HG03460 (cell line): ENCODE data around the gene AARS1.
"Not testable (repeated sequence)": the region's sequence is repeated elsewhere in the genome, so short reads cannot be mapped to it uniquely, and the experiment has no call there.

Experiments used
- ATAC-seq: cut with Tn5 transposase; IDR thresholded peaks from one replicate; pipeline ENCODE4 v1.9.1; 2021; ENCODE audit not compliant: unreplicated experiment

The AARS1 gene

DNA sequence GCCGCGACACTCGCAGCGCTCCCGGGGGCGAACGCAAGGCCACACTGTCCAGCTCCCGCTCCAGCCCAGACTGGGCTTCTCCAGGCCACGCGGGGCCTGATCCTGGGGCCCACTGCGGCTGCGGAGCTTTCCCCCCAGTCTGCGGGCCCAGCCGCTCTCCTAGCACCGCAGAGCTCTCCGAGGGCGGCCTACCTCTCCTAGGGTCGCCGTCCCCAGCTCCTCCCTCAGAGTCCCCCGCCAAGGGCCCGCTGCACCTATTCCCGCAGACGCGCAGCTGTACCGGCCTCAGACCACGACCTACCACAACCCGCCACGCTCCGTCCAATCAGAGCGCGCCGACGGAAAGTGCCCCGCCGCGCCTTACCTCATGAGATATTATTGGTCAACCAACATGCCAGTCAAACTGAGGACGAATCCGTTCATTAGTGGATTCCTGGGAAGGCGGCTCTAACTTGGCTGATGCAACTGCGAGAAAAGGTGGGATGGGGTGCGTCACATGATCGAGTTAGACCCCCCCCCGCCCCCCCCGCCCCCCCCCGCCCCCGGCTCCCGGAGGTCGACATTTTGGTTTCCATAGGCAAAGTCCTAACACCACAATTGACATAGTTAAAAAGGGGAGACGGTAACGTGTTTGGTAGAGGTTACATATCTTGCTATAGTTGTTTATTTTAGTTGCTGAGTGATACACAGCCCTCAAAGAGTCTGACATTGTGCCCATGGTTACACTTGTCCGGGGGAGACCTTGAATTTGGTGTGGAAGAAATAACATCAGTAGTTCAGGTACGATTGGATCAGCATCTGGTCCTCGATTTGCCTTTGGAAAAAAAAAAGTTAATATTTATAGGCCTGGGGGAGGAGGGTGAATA, at the start of gene AARS1:
Gene AARS1 (minus strand): TSS at position 278 of the 866 bp plus-strand sequence. CDS start 6,743 bp downstream, outside the sequence.
- peak; percentile 97 for ATAC-seq

DNA sequence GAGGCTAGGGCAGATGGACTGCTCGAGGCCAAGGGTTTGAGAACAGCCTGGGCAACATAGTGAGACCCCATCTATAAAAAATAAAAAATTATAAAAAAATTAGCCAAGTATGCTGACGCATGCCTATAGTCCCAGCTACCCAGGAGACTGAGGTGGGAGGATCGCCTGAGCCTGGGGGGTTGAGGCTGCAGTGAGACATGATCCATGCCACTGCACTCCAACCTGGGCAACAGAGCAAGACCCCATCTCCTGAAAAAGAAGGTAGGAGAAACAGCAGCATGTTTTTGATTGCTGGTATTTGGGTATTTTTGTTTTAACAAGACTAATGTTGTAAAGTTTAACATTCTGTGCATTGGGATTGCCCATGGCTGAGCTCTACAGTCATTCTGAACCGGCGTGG, 48.5 kb upstream of the AARS1 start:
- no peak for ATAC-seq

DNA sequence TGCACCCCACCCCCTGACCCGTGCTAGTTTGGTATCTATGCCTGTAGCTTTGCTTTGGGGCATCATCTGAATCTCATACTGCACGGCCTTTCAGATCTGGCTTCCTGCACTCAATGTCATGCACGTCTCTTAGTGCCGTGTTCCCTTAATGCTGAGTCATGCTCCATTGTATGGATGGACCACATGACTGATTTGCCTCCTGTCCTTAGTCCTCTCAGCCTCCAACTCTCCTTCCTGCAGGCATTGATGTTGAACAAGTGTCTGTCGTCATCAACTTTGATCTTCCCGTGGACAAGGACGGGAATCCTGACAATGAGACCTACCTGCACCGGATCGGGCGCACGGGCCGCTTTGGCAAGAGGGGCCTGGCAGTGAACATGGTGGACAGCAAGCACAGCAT, 43.4 kb upstream of the AARS1 start:
- not testable (repeated sequence) for ATAC-seq

DNA sequence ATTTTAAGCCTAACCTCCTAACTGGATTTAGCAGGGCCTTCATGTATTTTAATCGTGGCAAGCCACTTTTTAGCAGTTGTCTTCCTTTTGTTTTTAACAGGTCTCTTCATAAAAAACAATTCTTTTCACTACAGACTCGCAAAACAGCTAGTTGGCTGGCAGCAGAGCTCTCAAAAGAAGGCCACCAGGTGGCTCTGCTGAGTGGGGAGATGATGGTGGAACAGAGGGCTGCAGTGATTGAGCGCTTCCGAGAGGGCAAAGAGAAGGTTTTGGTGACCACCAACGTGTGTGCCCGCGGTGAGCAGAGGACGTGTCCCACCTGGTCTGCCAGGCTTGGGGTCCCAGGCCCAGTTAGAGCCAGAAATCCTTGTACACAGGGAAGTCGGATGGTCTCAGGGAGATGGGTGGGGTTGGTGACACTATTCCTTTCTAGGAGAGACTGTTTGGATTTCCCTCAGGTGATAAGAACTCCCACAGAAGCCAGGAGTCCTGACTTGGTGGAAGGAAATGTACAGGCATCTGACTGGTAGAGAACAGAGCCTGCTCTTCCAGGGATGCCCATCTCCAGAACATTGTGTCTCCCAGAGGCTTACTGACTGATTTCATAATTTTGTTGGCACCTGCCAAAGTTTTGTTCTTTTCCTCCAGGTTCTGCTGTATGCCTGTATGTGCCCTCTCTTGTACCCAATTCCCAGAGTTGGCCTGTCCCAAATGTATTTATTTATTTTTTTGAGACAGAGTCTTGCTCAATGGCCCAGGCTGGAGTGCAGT, 42.5 kb upstream of the AARS1 start:
- ATAC-seq, result no peak

DNA sequence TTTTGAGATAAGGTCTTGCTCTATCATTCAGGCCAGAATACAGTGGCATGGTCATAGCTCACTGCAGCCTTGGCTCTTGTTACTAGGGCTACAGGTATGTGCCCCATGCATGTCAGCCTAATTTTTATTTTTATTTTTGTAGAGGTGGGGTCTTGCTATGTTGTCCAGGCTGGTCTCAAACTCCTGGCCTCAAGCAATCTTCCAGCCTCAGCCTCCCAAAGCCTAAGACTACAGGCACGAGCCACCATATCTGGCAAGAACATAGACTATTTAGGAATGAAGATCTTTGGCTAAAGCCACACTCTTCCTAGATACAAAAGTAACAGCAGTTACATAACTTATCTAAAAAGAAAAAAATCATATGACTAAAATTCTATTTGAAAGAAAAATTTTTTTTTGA, 41.8 kb upstream of the AARS1 start:
- no peak for ATAC-seq

DNA sequence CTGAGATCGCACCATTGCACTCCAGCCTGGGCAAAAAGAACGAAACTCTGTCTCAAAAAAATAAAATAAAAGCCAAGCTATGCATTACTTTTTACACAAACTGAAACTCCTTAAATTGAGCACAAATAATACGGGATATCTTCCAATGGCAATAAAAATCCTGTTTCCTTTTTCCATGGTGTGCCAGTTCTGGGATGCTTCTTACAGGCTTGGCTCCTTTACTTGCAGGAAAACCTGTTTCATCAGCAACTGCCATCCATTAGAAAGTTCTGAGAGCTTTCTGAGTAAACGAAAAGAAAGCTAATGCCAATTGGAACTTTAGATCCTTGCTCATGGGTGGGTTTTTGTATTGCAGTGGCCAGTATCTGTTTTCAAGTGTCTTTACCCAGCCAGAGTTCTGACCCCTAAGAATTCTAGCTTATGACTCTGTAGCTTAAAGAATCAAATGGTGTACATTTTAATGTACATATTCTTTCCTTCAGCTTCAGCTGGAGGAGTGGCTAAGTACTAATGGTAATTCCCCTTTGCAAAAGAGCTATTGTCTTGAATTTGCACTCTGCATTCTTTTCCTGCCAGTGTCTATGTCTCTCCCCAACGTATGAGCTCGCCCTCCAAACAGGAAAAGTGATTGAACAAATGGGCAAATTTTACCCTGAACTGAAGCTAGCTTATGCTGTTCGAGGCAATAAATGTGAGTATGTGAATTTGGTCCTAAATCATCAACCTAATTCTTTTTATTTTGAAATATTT, 35.9 kb upstream of the AARS1 start:
- ATAC-seq, result no peak

DNA sequence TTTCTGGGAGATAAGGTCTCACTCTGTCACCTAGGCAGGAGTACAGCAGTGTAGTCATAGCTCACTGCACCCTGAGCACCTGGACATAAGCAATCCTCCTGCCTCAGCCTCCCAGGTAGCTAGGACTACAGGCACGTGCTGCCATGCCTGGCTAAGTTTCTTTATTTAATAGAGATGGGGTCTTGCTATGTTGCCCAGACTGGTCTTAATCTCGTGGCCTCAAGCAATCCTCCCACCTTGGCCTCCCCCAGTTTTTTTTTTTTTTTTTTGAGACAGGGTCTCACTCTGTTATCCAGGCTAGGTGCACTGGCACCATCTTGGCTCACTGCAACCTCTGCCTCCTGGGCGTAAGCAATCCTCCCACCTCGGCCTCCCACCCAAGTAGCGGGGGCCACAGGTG, 30.8 kb upstream of the AARS1 start:
- ATAC-seq, result no peak

DNA sequence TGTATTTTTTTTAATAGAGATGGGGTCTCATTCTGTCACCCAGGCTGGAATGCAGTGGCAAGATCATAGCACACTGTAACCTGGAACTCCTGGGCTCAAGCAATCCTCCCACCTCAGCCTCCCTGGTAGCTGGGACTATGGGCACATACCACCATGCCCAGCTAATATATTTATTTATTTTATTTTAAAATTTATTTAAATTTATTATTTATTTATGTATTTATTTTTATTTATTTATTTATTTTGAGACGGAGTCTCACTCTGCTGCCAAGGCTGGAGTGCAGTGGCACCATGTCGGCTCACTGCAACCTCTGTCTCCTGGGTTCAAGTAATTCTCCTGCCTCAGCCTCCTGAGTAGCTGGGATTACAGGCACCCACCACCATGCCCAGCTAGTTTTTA, 18.4 kb upstream of the AARS1 start:
- not testable (repeated sequence) for ATAC-seq

DNA sequence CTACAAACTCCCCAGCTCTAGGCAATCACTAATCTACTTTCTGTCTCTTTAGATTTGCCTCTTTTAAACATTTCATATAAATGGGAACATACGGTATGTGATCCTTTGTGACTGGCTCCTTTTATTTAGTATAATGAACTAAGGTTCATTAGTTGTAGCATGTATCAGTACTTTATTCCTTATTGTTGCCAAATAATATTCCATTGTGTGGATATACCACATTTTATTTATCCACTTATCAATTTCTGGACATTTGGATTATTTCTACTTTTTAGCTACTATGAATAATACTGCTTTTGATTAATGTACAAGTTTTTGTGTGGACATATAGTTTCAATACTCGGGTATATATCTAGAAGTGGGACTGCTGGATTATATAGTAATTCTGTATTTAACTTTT, 17.6 kb upstream of the AARS1 start:
- ATAC-seq, result no peak

DNA sequence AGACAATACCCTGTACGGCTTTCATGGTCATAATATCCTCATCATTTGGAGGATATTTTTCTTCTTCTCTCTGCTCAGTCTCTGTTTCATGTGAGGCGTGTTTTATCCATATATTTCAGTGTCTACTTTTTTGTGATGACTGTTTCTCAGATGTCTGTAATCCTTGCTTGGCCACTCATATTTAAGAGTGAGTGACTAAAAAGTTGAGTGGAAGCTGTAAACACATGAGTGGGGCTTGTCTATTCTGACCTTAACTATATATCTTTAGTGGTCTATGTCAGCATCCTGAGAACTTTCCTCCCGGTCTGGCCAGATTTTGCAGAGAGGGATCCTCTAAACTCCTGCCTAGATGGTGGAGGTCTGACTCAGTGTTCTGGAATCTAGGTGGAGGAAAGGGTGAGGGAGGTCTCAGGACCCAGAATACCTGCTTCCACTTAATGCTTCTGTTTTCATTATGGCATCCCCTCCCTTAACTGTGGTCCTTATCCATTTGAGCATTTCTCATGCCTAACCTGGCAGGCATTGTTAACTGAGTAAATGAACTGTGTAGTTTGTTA, 15.7 kb upstream of the AARS1 start:
- ATAC-seq, result no peak

DNA sequence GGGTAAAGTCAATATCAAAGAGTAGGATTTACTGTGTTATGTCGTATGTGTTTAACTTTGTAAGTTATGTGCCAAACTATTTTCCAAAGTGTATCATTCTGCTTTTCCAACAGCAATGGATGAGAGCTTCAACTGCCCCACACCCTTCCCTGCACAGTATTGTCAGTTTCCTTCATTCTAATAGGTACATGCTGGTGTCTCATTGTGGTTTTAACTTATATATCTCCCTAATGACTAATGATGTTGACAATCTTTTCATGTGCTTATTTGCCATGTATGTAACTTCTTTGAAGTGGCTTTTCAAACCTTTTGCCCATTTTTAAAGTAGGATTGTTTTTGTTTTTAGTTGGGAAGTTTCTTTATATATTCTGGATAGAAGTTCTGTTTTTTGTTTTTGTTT, 13.4 kb upstream of the AARS1 start:
- ATAC-seq, result no peak

DNA sequence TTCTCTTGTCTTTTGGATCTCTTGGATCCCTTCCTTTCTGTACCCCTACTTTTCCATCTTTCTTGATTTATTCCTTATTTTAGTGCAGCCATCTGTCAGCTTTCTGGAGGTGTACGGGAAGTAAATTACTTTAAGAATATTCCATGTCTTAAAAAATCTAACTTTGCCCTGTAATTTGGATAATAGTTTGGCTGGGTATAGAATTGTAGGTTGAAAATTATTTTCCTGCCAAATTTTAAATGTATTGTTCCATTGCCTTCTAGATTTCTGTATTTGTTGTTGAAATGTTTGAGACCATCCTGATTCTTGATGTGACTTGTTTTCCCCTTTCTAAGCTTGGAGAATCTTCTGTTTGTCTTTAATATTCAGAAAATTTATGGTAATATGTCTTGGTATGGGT, 11.8 kb upstream of the AARS1 start:
- no peak for ATAC-seq

DNA sequence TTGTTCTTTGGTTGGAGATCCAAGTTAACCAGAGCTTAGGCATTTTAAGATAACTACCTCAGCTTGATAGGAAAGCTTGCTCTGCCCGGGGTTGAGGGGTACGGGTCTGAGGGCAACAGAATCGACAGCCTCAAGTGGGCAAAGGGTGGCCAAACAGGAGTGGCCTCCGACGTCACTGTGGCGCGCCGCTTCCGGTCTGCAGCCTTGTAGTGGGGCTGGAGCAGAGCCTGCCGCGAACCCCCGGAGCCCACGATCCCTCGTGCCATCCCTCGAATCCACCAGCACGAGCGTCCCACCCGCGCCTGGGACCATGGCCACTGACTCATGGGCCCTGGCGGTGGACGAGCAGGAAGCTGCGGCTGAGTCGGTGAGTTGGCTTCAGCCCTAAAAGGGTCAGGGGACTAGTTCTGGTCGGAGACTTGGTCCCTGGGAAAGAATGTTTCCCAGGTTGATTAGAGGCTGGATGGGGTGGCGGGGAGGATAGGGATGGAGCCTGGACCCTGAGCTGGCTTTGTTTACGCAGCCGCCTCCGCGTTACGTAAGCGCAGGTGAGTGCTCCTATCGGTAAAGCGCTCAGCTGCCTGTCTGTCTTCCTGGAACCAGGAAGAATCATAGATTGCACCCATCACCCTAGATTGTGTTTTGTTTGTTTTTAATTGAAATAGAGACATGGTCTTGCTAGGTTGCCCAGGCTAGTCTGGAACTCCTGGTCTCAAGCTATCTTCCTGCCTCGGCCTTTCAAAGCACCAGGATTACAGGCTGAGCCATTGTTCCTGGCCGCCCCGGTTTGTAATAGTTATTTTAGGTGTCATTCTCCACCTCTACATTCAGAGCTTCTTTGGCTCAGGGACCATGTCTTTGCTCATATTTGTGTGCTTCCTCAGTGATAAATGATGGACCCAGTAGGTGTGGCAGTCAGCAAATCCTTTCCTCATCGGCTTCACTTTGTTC, 10.0 kb upstream of the AARS1 start, which contains the start of gene DDX19B:
Gene DDX19B (plus strand): TSS at position 199 of the 951 bp plus-strand sequence. CDS start 112 bp downstream, at position 311.
- ATAC-seq, result peak; percentile 78

DNA sequence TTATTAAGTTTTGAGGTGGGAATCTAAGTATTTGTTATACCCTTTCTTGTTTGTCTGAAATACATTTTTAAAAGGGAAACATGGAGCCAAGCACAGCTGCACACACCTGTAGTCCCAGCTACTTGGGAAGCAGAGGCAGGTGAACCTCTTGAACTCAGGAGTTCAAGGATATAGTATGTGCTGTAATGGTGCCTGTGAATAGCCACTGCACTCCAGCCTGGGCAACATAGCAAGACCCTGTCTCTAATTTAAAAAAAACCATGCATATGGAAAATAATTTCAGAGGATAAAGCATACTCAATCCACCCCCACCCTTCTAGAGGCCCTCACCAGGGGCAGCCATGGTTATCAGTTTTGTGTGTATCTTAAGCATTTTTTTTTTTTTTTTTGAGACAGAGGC, 6.3 kb upstream of the AARS1 start:
- ATAC-seq, result no peak

DNA sequence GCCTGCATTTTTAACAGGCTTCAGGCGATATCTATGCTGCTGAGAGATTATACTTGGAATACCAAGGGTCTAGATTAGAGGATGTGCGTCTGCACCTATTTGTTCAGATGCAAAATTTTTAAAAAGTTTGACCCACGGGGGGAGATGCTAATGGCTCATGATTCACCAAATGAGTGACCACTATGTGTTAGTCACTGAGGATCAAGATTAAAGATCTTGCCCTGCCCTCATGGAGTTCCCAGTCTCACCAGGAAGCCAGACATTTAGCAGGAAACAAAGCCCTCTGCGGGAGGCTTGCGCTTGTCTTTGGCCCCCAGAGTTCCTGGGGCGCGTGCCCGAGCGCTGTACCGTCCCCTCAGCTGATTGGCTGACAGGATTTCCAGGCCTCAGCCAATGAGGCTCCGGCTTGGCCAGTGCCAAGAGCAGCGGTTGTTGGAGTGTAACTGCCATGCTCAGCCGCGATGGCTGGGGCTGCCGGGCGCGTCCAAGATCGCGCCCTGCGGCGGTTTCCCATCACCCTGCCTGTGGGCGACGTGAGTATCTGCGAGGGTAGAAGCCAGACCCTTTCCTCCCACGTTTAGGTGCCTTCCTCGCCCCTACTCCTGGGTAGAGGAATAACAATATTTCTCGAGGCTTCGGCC, 5.2 kb upstream of the AARS1 start:
- ATAC-seq, result no peak

DNA sequence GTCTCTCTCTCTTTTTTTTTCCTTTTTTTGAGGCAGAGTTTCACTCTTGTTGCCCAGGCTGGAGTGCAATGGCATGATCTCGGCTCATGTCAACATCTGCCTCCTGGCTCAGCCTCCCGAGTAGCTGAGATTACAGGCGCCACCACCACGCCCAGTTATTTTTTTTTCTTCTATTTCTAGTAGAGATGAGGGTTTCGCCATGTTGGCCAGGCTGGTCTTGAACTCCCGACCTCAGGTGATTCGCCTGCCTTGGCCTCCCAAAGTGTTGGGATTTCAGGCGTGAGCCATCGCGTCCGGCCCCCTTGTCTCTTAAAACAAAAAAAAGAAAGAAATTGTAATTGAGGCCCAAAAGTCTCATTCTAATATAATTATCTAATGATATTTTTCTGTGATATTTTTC, 2.8 kb upstream of the AARS1 start:
- ATAC-seq, result not testable (repeated sequence)

DNA sequence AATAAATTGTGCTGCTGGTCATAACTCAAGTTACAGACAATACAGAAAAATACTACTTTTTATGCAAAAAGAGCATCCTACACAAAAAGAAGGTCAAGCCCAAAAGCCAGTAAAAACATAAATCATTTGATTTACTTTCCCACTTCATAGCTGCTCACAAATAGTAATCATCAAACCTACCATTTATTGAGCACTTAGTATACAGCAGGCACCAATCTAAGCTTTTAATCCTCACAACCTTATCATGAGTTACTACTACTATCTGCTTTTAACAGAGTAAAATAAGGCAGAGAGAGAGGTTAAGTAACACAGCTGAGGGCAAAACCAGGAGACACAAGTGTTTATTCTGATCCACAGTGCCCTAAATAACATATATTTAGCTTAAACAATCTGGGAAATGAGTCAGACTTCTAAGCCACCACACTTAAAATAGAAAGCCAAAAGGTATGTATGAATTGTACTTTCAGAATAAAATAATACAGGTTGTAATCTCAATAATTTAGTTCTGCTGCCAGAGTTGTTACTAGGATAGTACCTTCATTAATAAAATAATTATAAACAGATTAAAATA, 1.7 kb upstream of the AARS1 start:
- no peak for ATAC-seq

DNA sequence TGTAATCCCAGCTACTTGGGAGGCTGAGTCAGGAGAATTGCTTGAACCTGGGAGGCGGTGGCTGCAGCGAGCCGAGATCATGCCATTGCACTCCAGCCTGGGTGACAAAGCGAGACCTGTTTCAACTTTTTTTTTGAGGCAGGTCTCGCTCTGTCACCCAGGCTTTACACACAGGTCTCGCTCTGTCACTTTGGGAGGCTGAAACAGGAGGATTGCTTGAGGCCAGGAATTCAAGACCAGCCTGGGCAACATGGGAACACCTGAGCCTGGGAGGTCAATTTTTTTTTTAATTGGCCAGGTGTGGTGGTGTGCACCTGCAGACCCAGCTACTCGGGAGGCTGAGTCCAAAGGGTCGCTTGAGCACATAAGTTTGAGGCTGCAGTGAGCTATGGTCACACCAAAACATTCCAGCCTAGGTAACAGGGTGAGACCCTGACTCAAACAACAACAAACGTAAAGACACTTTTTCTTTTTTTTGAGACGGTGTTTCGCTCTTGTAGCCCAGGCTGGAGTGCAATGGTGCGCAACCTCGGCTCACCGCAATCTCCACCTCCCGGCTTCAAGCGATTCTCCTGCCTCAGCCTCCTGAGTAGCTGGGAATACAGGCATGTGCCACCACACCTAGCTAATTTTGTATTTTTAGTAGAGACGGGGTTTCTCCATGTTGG, 1.9 kb downstream of the AARS1 start:
- ATAC-seq, result not testable (repeated sequence)

DNA sequence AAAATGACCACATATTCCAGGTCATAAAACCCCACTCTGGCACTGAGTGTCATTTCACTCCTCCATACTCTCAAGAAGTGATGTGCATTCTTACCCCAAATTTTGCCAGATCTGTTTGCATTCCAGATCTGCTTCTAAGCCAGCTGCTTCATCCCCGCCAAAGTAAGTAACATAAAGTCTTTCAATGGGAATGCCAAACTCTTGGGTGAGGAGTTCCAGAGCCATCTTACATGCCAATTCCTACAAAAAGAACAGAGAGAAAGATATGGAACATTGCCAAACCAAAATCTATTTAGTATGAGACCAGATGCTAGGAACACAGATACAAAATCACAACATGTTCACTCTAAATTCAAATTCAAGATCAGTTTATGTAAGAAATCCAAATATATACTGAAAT, 12.9 kb downstream of the AARS1 start:
- no peak for ATAC-seq
